PFSK-1 (cell line): ENCODE results near the gene CA9.

Source experiments
- FOXP2 ChIP-seq: optimal IDR thresholded peaks from 2 replicates; pipeline ENCODE3; 2011; ENCODE audit warnings: borderline replicate concordance, control low read depth, inconsistent platforms; ENCODE audit not compliant: insufficient read depth; ENCODE audit errors: extremely low read length, extremely low read depth
- POLR2AphosphoS5 ChIP-seq: IDR thresholded peaks from 2 replicates; pipeline ENCODE4 v1.6.1; 2012; ENCODE audit warnings: low read depth, mild to moderate bottlenecking, control low read depth, low read length, moderate library complexity
- SIN3A ChIP-seq: IDR thresholded peaks from 2 replicates; pipeline ENCODE4 v1.6.1; 2012; ENCODE audit warnings: mild to moderate bottlenecking, low read length, moderate library complexity, borderline replicate concordance; ENCODE audit not compliant: insufficient read depth
- TAF1 ChIP-seq: IDR thresholded peaks from 2 replicates; pipeline ENCODE4 v1.6.1; 2012; ENCODE audit warnings: low read length, control low read depth, borderline replicate concordance; ENCODE audit not compliant: insufficient read depth
- TF ChIP-seq, protein P1 (sequence below), 2 experiments: IDR thresholded peaks; 2 replicates each; pipeline versions ENCODE4 v1.6.1 to v1.8.0; 2011 to 2012; ENCODE audit warnings: low read depth in 2 of 2, low read length in 2 of 2, control low read depth in 1 of 2, inconsistent platforms in 1 of 2, mild to moderate bottlenecking in 1 of 2, moderate library complexity in 1 of 2; ENCODE audit not compliant: insufficient read depth in 1 of 2

Gene CA9

GRCh38 chr9:35649431-35650340 is 24.0 kb upstream of the CA9 start:
- TF ChIP-seq, protein P1, sequence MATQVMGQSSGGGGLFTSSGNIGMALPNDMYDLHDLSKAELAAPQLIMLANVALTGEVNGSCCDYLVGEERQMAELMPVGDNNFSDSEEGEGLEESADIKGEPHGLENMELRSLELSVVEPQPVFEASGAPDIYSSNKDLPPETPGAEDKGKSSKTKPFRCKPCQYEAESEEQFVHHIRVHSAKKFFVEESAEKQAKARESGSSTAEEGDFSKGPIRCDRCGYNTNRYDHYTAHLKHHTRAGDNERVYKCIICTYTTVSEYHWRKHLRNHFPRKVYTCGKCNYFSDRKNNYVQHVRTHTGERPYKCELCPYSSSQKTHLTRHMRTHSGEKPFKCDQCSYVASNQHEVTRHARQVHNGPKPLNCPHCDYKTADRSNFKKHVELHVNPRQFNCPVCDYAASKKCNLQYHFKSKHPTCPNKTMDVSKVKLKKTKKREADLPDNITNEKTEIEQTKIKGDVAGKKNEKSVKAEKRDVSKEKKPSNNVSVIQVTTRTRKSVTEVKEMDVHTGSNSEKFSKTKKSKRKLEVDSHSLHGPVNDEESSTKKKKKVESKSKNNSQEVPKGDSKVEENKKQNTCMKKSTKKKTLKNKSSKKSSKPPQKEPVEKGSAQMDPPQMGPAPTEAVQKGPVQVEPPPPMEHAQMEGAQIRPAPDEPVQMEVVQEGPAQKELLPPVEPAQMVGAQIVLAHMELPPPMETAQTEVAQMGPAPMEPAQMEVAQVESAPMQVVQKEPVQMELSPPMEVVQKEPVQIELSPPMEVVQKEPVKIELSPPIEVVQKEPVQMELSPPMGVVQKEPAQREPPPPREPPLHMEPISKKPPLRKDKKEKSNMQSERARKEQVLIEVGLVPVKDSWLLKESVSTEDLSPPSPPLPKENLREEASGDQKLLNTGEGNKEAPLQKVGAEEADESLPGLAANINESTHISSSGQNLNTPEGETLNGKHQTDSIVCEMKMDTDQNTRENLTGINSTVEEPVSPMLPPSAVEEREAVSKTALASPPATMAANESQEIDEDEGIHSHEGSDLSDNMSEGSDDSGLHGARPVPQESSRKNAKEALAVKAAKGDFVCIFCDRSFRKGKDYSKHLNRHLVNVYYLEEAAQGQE (IDR thresholded peaks at IDR 0.05; ENCODE audit: insufficient read depth in 1 of 2, low read depth in 2 of 2, low read length in 2 of 2) = no peak
- TF ChIP-seq SIN3A (no peak), POLR2AphosphoS5 (no peak), TAF1 (no peak), FOXP2 (no peak)

- TF ChIP-seq FOXP2 (no peak), TAF1 (no peak), POLR2AphosphoS5 (no peak)
These were observed 23.2 kb upstream of the CA9 start, which contains the start of gene SIT1 for GRCh38 chr9:35650341-35651158. SIT1 (minus strand) TSS chr9:35650931; CDS start chr9:35650853, 78 bp downstream.

DNA sequence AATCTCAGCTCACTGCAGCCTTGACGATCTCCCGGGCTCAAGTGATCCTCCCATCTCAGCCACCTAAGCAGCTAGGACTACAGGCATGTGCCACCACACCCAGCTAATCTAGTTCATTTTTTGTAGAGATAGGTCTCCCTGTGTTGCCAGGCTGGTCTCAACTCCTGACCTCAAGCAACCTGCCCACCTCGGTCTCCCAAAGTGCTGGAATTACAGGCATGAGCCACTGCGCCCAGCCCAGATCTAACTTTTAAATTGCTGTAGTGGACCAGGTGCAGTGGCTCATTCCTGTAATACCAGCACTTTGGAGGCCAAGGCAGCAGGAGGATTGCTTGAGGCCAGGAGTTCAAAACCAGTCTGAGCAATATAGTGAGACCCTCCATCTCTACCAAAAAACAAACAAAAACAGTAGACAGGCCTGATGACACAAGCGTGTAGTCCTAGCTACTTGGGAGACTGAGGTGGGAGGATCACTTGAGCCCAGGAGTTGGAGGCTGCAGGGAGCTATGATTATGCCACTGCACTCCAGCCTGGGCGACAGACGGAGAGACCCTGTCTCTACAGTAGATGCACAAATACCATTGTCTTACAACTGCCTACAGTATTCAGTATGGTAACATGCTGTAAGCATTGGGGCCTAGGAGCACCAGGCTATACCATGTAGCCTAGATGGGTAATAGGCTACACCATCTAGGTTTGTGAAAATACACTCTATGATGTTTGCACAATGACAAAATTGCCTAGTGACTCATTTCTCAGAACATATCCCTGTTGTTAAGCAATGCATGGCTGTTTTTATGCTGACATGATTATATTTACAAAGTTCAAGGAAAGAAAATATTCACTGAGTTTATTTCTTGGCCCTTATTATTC is 21.5 kb upstream of the CA9 start:
- TF ChIP-seq TAF1 = no peak
- no peak for TF ChIP-seq POLR2AphosphoS5
- TF ChIP-seq FOXP2 = no peak
- TF ChIP-seq, protein P1 (IDR thresholded peaks at IDR 0.05; ENCODE audit: insufficient read depth in 1 of 2, low read depth in 2 of 2, low read length in 2 of 2) = no peak
- TF ChIP-seq SIN3A = no peak

DNA sequence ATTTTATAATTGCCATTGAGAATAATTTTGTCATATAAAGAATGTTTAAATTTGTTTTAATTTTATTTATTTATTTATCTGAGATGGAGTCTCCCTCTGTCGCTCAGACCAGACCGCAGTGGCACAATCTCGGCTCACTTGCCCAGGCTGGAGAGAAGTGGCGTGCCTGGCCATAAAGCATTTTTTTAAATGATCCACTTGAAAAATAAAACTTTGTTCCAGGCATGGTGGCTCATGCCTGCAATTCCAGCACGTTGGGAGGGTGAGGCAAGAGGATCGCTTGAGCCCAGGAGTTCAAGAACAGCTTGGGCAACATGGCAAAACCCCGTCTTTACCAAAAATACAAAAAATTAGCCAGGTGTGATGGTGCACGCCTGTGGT is 20.9 kb upstream of the CA9 start:
- TF ChIP-seq, protein P1 (IDR thresholded peaks at IDR 0.05; ENCODE audit: insufficient read depth in 1 of 2, low read depth in 2 of 2, low read length in 2 of 2) = no peak
- TF ChIP-seq POLR2AphosphoS5 (no peak), TAF1 (no peak), FOXP2 (no peak), SIN3A (no peak)
